PC-3 (cell line): ENCODE measurements around the gene S100A4. TPM values are rescaled to one million over a fixed set of nuclear protein-coding genes. Genes with fewer than 3 reads are reported as not detected.

Source experiments
- ATAC-seq: fragments of 200-7000 bp; cut with Tn5 transposase; 2 replicates; pipeline ENCODE4 v1.9.1; 2020; ENCODE audit warnings: mild to moderate bottlenecking, moderate library complexity
- BruUV-seq: library from RNA; stranded (reverse); fragments of 400-500 nt; replicated peaks from 2 replicates; lab custom pipeline; 2021; lab: Mats Ljungman, UMichigan
- CTCF ChIA-PET: fragments of 300-600 bp; sonication (Branson Sonifier 250); formaldehyde crosslinking; loops from one replicate; lab custom pipeline; 2022; ENCODE audit warnings: antibody characterized with exemption; lab: Charles Lee
- POLR2A ChIA-PET: fragments of 300-600 bp; sonication (Branson Sonifier 250); formaldehyde crosslinking; loops from one replicate; lab custom pipeline; 2022; ENCODE audit warnings: antibody characterized with exemption; ENCODE audit not compliant: unreplicated experiment; lab: Charles Lee
- DNase-seq: peaks from one replicate; pipeline ENCODE4 v3.0.0-alpha.2; 2015
- H2AFZ ChIP-seq: fragments of 300-600 bp; sonication (generic); 2 replicates; pipeline ENCODE4 v1.6.0; 2016; ENCODE audit warnings: antibody characterized with exemption, low read length
- H3F3A ChIP-seq: fragments of 300-600 bp; sonication (generic); one replicate; pipeline ENCODE4 v1.6.0; 2017; ENCODE audit warnings: antibody characterized with exemption, low read length, control low read depth, mild to moderate bottlenecking; ENCODE audit not compliant: unreplicated experiment
- H3K27ac ChIP-seq: fragments of 300-600 bp; sonication (generic); 2 replicates; pipeline ENCODE4 v1.5.1; 2016; ENCODE audit warnings: mild to moderate bottlenecking, low read length
- H3K27me3 ChIP-seq: fragments of 300-600 bp; sonication (generic); 2 replicates; pipeline ENCODE4 v1.6.1; 2016; ENCODE audit warnings: low read length, mixed read lengths
- H3K36me3 ChIP-seq: fragments of 300-600 bp; sonication (generic); 2 replicates; pipeline ENCODE4 v1.6.1; 2016; ENCODE audit warnings: low read depth, mixed run types, low read length, mixed read lengths
- H3K4me1 ChIP-seq: fragments of 300-600 bp; sonication (generic); 2 replicates; pipeline ENCODE4 v1.5.1; 2016; ENCODE audit warnings: low read length; ENCODE audit not compliant: insufficient read depth
- H3K4me2 ChIP-seq: fragments of 300-600 bp; sonication (generic); 2 replicates; pipeline ENCODE4 v1.6.0; 2016; ENCODE audit warnings: low read length
- H3K4me3 ChIP-seq: fragments of 300-600 bp; sonication (generic); 2 replicates; pipeline ENCODE4 v1.5.1; 2016; ENCODE audit warnings: mild to moderate bottlenecking, low read length, mixed read lengths
- H3K79me2 ChIP-seq: fragments of 300-600 bp; sonication (generic); 2 replicates; pipeline ENCODE4 v1.6.1; 2017; ENCODE audit warnings: low read length, mixed read lengths
- H3K9ac ChIP-seq: fragments of 300-600 bp; sonication (generic); 2 replicates; pipeline ENCODE4 v1.6.0; 2016; ENCODE audit warnings: mild to moderate bottlenecking, low read length
- H3K9me2 ChIP-seq: fragments of 300-600 bp; sonication (generic); replicated peaks from 2 replicates; pipeline ENCODE4 v1.6.1; 2016; ENCODE audit warnings: mixed run types, low read length, mixed read lengths
- H3K9me3 ChIP-seq: fragments of 300-600 bp; sonication (generic); 2 replicates; pipeline ENCODE4 v1.6.1; 2016; ENCODE audit warnings: low read length, mixed read lengths
- H4K20me1 ChIP-seq: fragments of 300-600 bp; sonication (generic); 2 replicates; pipeline ENCODE4 v1.6.1; 2016; ENCODE audit warnings: low read length, mixed read lengths
- CTCF ChIP-seq: fragments of 300-600 bp; sonication (generic); conservative IDR thresholded peaks from 2 replicates; pipeline ENCODE4 v1.5.1; 2017; ENCODE audit warnings: antibody characterized with exemption, low read depth, mild to moderate bottlenecking, low read length
- EZH2 ChIP-seq: fragments of 300-600 bp; sonication (generic); IDR thresholded peaks from one replicate; pipeline ENCODE4 v1.6.1; 2017; ENCODE audit warnings: antibody characterized with exemption, mild to moderate bottlenecking, low read length; ENCODE audit not compliant: unreplicated experiment
- EZH2phosphoT487 ChIP-seq: fragments of 300-600 bp; sonication (generic); IDR thresholded peaks from 2 replicates; pipeline ENCODE4 v1.6.1; 2018; ENCODE audit warnings: mild to moderate bottlenecking, antibody characterized with exemption, low read length, borderline replicate concordance
- intact Hi-C: fragments of 100-400 bp; cut with micrococcal nuclease; formaldehyde crosslinking; loops from 2 replicates; pipeline ENCODE4 v1.9.0; 2023
- total RNA-seq: library from RNA; depleted of rRNA; stranded (reverse); fragments of >200 nt; gene quantifications from 2 replicates; pipeline ENCODE4 v1.2.3, GENCODE V29; 2014

The S100A4 gene
- total RNA-seq, 1 experiment from 2014 or later, result 55.8 TPM

- no peaks in the 10 kb centered on the region for H3K36me3 ChIP-seq
- ATAC-seq (no peak), DNase-seq (no peak)
- no peak overlapping the region for H3K4me3 ChIP-seq
- H3K4me1 ChIP-seq, result peaks cover 31% of the 10 kb centered on the region
- no TSS peak for BruUV-seq
- no peaks in the 10 kb centered on the region for H3K27me3 ChIP-seq
- H3F3A ChIP-seq, result peaks cover 2% of the 10 kb centered on the region
- intact Hi-C loops, result no loop called here
- H3K9me2 ChIP-seq, result no peaks in the 10 kb centered on the region
- H3K27ac ChIP-seq, result no peak overlapping the region
- no peaks in the 10 kb centered on the region for H3K9me3 ChIP-seq
- TF ChIP-seq EZH2phosphoT487 (no peak), EZH2 (no peak), CTCF (no peak)
- H3K9ac ChIP-seq, result no peak overlapping the region
- H3K79me2 ChIP-seq, result peaks cover 34% of the 10 kb centered on the region
- H4K20me1 ChIP-seq, result no peaks in the 10 kb centered on the region
- H2AFZ ChIP-seq, result no peak overlapping the region
- ChIA-PET CTCF (interaction anchor here (0.6 kb wide), 2 partner anchors 53 to 207 kb away, joined by 3 to 5 read pairs; no protein-coding TSS in a partner anchor), POLR2A (interaction anchor here (0.7 kb wide), 1 partner anchor 46 kb away, joined by 3 read pairs; no protein-coding TSS in a partner anchor)
- no peak overlapping the region for H3K4me2 ChIP-seq
These were observed 15.3 kb upstream of the S100A4 start for GRCh38 chr1:153560771-153561465.

- CTCF ChIA-PET, result interaction anchor here (0.6 to 1.1 kb wide), 3 partner anchors 50 to 206 kb away, joined by 3 to 5 read pairs (median 3); no protein-coding TSS in a partner anchor
- BruUV-seq, result no TSS peak
- no peak for DNase-seq
- H3K27me3 ChIP-seq, result no peaks in the 10 kb centered on the region
- H3K9me2 ChIP-seq, result no peaks in the 10 kb centered on the region
- POLR2A ChIA-PET, result interaction anchor here (0.7 kb wide), 1 partner anchor 45 kb away, joined by 3 read pairs; no protein-coding TSS in a partner anchor
- intact Hi-C loops, result no loop called here
- H3F3A ChIP-seq, result no peaks in the 10 kb centered on the region
- H3K4me3 ChIP-seq, result no peak overlapping the region
- no peak overlapping the region for H3K9ac ChIP-seq
- no peaks in the 10 kb centered on the region for H3K36me3 ChIP-seq
- H3K9me3 ChIP-seq, result no peaks in the 10 kb centered on the region
- H4K20me1 ChIP-seq, result no peaks in the 10 kb centered on the region
- TF ChIP-seq EZH2phosphoT487 (no peak), CTCF (no peak), EZH2 (no peak)
- peaks cover 31% of the 10 kb centered on the region for H3K79me2 ChIP-seq
- no peak overlapping the region for H3K27ac ChIP-seq
- no peak overlapping the region for H2AFZ ChIP-seq
- no peak overlapping the region for H3K4me2 ChIP-seq
- H3K4me1 ChIP-seq, result peaks cover 24% of the 10 kb centered on the region
- ATAC-seq, result no peak
These were observed 14.6 kb upstream of the S100A4 start for GRCh38 chr1:153560241-153560640.

- ATAC-seq, result peak; percentile 18; the same call in 1 of the 2 replicates
- POLR2A ChIA-PET, result interaction anchor here (0.6 to 1.1 kb wide), 2 partner anchors 9 to 170 kb away, joined by 7 to 9 read pairs; partner anchors contain the start of gene INTS3
These were observed 12.3 kb upstream of the S100A4 start for GRCh38 chr1:153557877-153558276.

More at GRCh38 chr1:153557877-153558276, 12.3 kb upstream of the S100A4 start:
- TF ChIP-seq EZH2, result no peak
- CTCF ChIA-PET, result interaction anchor here (0.5 to 0.6 kb wide), 2 partner anchors 18 to 227 kb away, joined by 3 to 5 read pairs; no protein-coding TSS in a partner anchor
- Histone ChIP-seq H4K20me1 (no peaks in the 10 kb centered on the region), H3K9me2 (no peaks in the 10 kb centered on the region), H3K9ac (no peak overlapping the region), H3K4me3 (no peak overlapping the region), H3K4me1 (peaks cover 5% of the 10 kb centered on the region; the same call in 1 of the 2 replicates), H3K27me3 (no peaks in the 10 kb centered on the region), H2AFZ (no peak overlapping the region), H3K79me2 (peaks cover 9% of the 10 kb centered on the region; the same call in 1 of the 2 replicates), H3K27ac (no peak overlapping the region), H3K4me2 (no peak overlapping the region), H3F3A (no peaks in the 10 kb centered on the region), H3K9me3 (no peaks in the 10 kb centered on the region), H3K36me3 (no peaks in the 10 kb centered on the region)
- DNase-seq, result no peak
- intact Hi-C loops, result no loop called here
- BruUV-seq, result no TSS peak
